GM18498 (cell line): ENCODE data around the gene LANCL1.

Source experiments
- ATAC-seq: cut with Tn5 transposase; IDR thresholded peaks from one replicate; pipeline ENCODE4 v1.9.1; 2021; ENCODE audit warnings: mild to moderate bottlenecking, moderate library complexity; ENCODE audit not compliant: unreplicated experiment

The LANCL1 gene

DNA sequence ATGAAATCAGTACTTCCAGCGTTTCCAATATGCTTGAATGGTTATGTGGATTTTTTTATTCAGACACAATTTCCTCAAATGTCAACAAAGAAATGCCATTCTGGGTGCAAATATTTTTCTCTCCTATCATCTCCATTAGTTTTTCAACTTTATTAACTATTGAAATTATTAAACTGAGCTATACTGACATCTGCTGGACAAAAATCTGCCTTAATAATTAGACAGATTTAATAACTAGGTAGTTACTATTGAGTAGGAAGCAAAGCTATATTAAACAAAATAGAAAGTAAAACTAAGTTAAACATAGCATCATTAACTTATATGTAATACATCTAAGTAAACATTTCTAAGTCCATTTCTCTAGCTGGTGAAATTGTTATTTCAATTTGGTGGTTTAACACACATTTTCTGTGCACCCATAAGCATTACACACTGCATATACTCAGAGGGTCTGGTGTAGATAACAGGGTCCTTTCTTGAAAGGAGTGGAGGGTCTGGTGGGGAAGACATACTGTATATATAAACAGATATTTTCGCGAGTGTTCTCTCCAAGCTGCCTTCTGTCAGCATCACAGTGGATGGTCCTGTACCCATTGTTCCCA is 77.0 kb downstream of the LANCL1 start:
- ATAC-seq, result no peak

DNA sequence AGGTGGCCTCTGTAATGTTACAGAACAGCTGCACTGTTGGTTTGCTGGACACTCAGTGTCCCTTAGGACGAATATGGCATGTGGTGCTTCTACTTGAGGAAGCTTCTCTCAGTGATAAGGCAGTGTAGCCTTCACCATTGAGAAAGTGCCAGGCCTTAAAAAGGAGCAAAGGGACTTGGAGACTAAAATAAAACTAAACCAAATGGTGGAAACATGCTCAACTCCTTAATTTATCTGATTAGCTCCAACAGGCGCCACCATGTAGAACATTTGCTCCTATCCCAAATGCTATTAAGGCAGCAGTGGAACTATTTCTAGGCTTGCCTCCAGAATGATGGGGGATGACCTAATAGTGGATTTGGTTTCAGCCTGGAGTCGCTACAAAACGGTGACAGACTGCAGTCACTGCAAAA is 84.1 kb downstream of the LANCL1 start:
- ATAC-seq, result no peak

DNA sequence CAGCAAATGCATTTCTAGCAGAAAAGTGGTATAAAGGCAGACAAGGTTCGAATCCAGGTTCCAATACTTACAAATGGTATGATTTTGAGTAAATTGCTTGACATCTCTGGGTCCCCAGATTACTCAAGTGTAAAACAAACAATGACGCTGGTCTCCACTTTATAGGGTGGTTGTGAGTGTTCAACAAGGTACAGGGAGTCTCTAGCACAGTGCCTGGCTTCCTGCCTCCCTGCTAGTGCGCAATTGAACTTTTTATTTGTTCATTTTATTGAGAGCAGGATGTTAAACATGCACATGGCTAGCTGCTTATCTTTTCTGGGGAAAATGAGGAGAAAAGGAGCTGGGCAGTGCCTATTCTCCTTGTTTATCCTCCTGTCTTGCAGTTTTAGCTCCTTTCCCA is 86.7 kb downstream of the LANCL1 start:
- no peak for ATAC-seq

DNA sequence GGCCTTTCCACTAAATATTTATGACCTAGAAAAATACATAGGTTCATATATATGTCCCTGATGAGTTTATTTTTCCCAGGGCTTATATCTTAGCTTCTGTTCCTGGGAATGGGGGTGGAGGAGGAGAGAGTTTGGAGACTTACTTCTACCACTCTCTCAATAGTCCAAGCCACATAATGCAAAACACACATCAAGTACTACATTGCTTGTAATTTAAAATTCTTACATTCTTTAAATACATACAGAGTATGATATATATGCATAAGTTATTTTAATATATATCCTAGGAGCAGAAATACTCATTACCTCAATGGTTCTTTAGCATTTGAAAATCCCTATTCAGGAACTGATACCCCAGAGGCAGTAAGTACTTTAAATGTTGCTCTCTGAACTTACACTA is 88.4 kb downstream of the LANCL1 start:
- no peak for ATAC-seq

DNA sequence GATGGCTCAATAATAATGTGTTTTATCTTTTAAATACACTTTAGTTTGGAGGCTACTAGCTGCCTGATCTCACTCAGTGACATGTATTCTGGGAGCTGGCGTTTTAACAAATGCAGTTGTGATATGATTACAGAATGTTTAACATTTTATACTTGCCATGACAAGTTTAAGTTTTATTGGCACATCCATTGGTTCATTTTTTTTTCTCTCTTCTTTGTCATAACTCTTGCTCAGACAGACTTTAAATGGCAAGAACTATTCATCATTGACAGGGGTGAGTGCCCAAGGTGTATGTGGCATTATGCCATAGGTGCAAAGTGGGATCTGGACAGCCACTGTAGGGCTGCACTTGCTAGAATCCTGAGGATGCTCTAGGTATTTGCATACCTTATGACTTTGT is 89.5 kb downstream of the LANCL1 start:
- no peak for ATAC-seq
